Measurements from ENCODE around the gene PRSS27.
"Not testable (repeated sequence)": the region's sequence is repeated elsewhere in the genome, so short reads cannot be mapped to it uniquely, and the experiment has no call there.

PRSS27 gene

GRCh38 chr16:2721634-2722173 is 1.7 kb upstream of the PRSS27 start:
- H3K4me1 ChIP-seq (ENCODE audit: control insufficient read depth, insufficient read depth, low read length, poor library complexity, severe bottlenecking); H3K36me3 ChIP-seq (ENCODE audit: control insufficient read depth, insufficient read depth, low read length); H3K27ac ChIP-seq (ENCODE audit: low read depth, low read length, severe bottlenecking); H3K9me3 ChIP-seq (ENCODE audit: control insufficient read depth, low read length): not testable (repeated sequence)
- 60 to 67% methylated on average over 12 to 13 of the region's 14 CpGs for WGBS, 2 experiments (ENCODE audit: insufficient coverage in 2 of 2)
- peak overlapping the region; percentile 49 for H3K4me3 ChIP-seq (ENCODE audit: extremely low read depth, insufficient read depth, low read length, poor library complexity, severe bottlenecking)

DNA sequence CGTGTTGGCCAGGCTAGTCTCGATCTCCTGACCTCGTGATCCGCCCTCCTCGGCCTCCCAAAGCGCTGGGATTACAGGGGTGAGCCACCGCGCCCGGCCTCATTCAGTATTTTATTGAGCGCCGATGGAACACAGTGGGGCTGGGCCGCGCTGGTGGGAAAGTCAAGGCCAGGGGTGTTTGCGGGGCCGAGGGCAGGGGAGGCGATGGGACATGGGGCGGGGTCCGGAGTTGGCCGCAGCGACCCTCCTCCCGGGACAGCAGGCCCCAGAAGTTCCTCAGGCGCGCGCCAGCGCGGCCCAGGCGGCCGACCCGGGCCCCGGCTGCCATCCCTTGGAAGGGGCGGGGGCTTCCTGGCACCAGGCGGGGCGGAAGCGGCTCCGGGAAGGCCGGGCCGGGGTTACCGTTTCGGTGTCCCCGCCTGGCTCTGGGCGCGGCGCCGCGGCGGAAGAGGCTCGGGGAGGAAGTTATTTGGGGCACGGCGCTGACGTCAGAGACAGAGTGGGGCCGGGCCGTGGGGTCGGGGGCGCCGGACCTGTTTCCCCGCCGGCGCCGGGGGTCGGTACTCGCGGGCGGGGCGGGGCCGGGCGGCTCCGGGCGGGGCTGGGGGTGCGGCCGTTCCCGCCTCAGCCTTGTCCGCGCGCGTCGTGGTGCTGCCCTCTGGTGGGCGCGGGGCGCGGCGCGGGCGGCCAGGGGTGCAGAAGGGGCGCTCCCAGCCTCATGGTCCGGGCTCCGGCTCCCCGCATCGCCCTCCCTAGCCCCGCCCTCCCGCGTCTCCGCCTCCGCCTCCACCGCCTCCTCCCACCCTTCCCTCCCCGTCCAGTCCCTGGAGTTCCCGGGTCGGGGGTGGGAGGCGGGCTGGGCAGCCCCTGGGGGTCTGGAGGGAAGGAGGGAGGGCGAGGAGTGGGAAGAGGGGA is 952 bp upstream of the PRSS27 start:
- no peaks in the 10 kb centered on the region for H3K9me3 ChIP-seq (ENCODE audit: control insufficient read depth, low read length)
- peaks cover 3% of the 10 kb centered on the region for H3K4me1 ChIP-seq (ENCODE audit: control insufficient read depth, insufficient read depth, low read length, poor library complexity, severe bottlenecking)
- peak overlapping the region; percentile 57 for H3K27ac ChIP-seq (ENCODE audit: low read depth, low read length, severe bottlenecking)
- H3K36me3 ChIP-seq (ENCODE audit: control insufficient read depth, insufficient read depth, low read length) = no peaks in the 10 kb centered on the region
- WGBS, 2 experiments (ENCODE audit: insufficient coverage in 2 of 2) = 3% methylated on average over 47 to 69 of the region's 99 CpGs
- H3K4me3 ChIP-seq (ENCODE audit: extremely low read depth, insufficient read depth, low read length, poor library complexity, severe bottlenecking) = peak overlapping the region; percentile 49

- 93 to 94% methylated on average over 10 to 15 of the region's 16 CpGs for WGBS, 2 experiments (ENCODE audit: insufficient coverage in 2 of 2)
These were observed 528 bp downstream of the PRSS27 start for GRCh38 chr16:2719328-2720063.

DNA sequence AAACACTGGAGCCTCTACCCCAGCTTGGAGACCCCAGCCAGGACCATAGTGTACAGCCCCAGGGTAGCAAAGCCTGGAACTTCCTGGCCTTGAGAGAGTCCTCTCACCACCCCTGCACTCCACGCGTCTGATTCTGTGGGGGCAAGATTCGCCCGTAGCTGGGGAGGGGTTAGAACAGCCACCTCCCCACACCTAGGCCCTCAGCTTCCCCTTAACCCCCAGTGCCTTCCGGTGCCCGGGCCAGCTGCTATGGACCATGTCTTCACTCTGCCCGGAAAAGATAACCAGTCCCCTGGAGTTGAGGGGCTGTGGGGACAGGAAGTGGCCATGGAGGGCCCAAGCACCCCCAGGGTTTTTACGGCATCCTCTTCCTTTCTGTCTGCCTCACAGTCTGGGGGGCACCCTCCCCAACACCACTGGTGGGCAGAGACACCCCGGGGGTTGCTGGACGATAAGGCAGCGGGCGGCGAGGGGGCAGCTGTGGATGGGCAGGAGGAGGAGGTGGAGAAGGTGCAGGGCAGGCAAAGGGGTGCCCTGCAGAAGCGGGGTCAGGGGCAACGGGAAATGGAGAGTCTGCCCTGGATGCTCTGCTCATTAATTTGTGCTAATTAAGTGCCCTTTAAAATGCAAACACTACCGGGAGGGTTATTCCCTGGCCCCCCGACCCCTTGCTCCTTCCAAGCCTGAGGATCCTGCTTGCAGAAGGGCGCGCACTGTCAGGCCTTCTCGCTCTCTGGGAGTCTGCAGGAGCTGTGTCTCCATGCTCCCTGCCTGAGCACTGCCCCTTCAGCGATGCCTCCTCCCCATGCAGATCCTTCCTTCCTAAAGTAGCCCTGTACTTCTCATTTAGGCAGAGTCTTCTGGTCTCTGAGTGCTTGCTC is 2.4 kb downstream of the PRSS27 start:
- Histone ChIP-seq H3K4me1 (ENCODE audit: control insufficient read depth, insufficient read depth, low read length, poor library complexity, severe bottlenecking) (peaks cover 3% of the 10 kb centered on the region), H3K9me3 (ENCODE audit: control insufficient read depth, low read length) (no peaks in the 10 kb centered on the region), H3K27ac (ENCODE audit: low read depth, low read length, severe bottlenecking) (no peak overlapping the region), H3K4me3 (ENCODE audit: extremely low read depth, insufficient read depth, low read length, poor library complexity, severe bottlenecking) (no peak overlapping the region), H3K36me3 (ENCODE audit: control insufficient read depth, insufficient read depth, low read length) (no peaks in the 10 kb centered on the region)
- 81 to 96% methylated on average over 9 to 16 of the region's 21 CpGs for WGBS, 2 experiments (ENCODE audit: insufficient coverage in 2 of 2)

More at GRCh38 chr16:2719328-2720063, 528 bp downstream of the PRSS27 start:
- no peaks in the 10 kb centered on the region for H3K36me3 ChIP-seq (ENCODE audit: control insufficient read depth, insufficient read depth, low read length)
- peaks cover 3% of the 10 kb centered on the region for H3K4me1 ChIP-seq (ENCODE audit: control insufficient read depth, insufficient read depth, low read length, poor library complexity, severe bottlenecking)
- H3K27ac ChIP-seq (ENCODE audit: low read depth, low read length, severe bottlenecking) = no peak overlapping the region
- no peak overlapping the region for H3K4me3 ChIP-seq (ENCODE audit: extremely low read depth, insufficient read depth, low read length, poor library complexity, severe bottlenecking)
- H3K9me3 ChIP-seq (ENCODE audit: control insufficient read depth, low read length) = no peaks in the 10 kb centered on the region

- H3K4me3 ChIP-seq (ENCODE audit: extremely low read depth, insufficient read depth, low read length, poor library complexity, severe bottlenecking) = no peak overlapping the region
- peaks cover 3% of the 10 kb centered on the region for H3K4me1 ChIP-seq (ENCODE audit: control insufficient read depth, insufficient read depth, low read length, poor library complexity, severe bottlenecking)
- 86 to 91% methylated on average over 3 to 6 of the region's 10 CpGs for WGBS, 2 experiments (ENCODE audit: insufficient coverage in 2 of 2)
- no peaks in the 10 kb centered on the region for H3K9me3 ChIP-seq (ENCODE audit: control insufficient read depth, low read length)
- no peak overlapping the region for H3K27ac ChIP-seq (ENCODE audit: low read depth, low read length, severe bottlenecking)
- H3K36me3 ChIP-seq (ENCODE audit: control insufficient read depth, insufficient read depth, low read length) = no peaks in the 10 kb centered on the region
These were observed 3.1 kb downstream of the PRSS27 start for GRCh38 chr16:2716948-2717347.

DNA sequence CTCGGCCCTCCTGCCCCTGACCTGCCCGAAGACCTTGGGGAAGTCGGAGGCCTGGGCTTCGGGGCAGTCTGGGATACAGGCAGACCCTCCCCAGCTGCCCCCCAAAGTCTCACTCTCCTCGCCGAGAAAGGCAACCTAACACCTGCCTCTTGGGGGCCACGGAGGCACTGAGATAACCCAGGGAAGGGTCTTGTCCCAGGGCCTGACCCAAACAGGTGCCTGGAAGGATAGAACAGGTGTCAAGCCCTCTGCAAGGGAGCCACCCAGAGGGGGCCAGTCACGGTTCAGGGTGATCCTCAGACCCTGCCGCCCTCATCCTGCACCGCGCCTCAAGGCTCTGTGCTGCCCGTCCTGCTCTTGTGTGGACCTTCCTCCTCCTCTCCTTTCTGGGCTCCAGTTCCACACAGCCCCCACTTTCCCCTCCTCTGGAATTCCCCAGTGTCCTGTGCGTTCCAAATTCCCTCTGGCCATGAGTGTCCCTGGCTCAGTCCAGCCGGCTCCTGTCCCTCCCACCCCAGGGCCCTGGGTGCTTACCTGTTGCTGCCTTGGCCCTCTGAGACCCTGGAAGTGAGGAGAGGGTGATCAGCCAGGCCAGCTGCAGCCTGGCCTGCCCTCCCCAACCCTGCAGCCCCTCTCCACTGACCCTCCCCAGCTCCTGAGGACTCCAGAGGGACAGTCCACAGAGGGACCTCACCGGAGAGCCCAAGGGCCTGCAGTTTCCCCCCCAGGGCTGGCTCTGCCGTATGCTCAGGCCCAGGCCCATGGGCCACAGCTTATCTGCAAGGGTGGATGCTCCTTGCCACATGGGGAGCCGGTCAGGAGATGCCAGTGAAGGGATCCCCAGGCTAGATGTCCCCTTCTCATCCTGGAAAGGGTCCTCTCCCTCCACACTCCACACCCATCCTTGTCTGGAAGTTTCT is 3.8 kb downstream of the PRSS27 start:
- no peak overlapping the region for H3K27ac ChIP-seq (ENCODE audit: low read depth, low read length, severe bottlenecking)
- WGBS, 2 experiments (ENCODE audit: insufficient coverage in 2 of 2) = 81 to 82% methylated on average over 12 to 15 of the region's 17 CpGs
- H3K4me3 ChIP-seq (ENCODE audit: extremely low read depth, insufficient read depth, low read length, poor library complexity, severe bottlenecking) = no peak overlapping the region

DNA sequence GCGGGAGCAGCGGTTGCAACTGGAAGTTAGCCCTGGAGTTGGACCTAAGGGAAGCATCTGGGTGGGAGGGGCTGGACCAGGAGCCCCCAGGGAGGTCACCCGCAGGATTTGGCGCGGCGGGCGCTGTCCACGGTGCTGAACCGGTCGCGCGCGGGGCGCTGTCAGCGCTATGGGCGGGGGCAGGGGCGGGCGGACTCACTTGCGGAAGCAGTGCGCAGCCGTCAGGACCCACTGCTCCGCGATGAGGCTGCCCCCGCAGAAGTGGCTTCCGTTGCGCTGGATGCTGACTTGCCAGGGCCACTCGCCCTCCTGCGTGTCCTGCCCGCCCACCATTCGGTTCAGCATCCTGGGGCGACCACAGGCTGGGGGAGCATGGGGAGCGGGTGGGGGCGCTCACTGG is 4.5 kb downstream of the PRSS27 start:
- Histone ChIP-seq H3K27ac (ENCODE audit: low read depth, low read length, severe bottlenecking) (no peak overlapping the region), H3K4me3 (ENCODE audit: extremely low read depth, insufficient read depth, low read length, poor library complexity, severe bottlenecking) (no peak overlapping the region), H3K9me3 (ENCODE audit: control insufficient read depth, low read length) (no peaks in the 10 kb centered on the region), H3K36me3 (ENCODE audit: control insufficient read depth, insufficient read depth, low read length) (no peaks in the 10 kb centered on the region), H3K4me1 (ENCODE audit: control insufficient read depth, insufficient read depth, low read length, poor library complexity, severe bottlenecking) (peaks cover 3% of the 10 kb centered on the region)
- WGBS, 2 experiments (ENCODE audit: insufficient coverage in 2 of 2) = 13 to 17% methylated on average over 31 to 33 of the region's 33 CpGs

More for the DNA sequence above, 3.8 kb downstream of the PRSS27 start:
- no peaks in the 10 kb centered on the region for H3K9me3 ChIP-seq (ENCODE audit: control insufficient read depth, low read length)
- H3K36me3 ChIP-seq (ENCODE audit: control insufficient read depth, insufficient read depth, low read length) = no peaks in the 10 kb centered on the region
- peaks cover 3% of the 10 kb centered on the region for H3K4me1 ChIP-seq (ENCODE audit: control insufficient read depth, insufficient read depth, low read length, poor library complexity, severe bottlenecking)

- no peaks in the 10 kb centered on the region for H3K9me3 ChIP-seq (ENCODE audit: control insufficient read depth, low read length)
- no peak overlapping the region for H3K4me3 ChIP-seq (ENCODE audit: extremely low read depth, insufficient read depth, low read length, poor library complexity, severe bottlenecking)
- H3K36me3 ChIP-seq (ENCODE audit: control insufficient read depth, insufficient read depth, low read length) = no peaks in the 10 kb centered on the region
- WGBS, 2 experiments (ENCODE audit: insufficient coverage in 2 of 2) = 47 to 76% methylated on average over 4 to 9 of the region's 9 CpGs
- peaks cover 3% of the 10 kb centered on the region for H3K4me1 ChIP-seq (ENCODE audit: control insufficient read depth, insufficient read depth, low read length, poor library complexity, severe bottlenecking)
- H3K27ac ChIP-seq (ENCODE audit: low read depth, low read length, severe bottlenecking) = no peak overlapping the region
These were observed 5.0 kb downstream of the PRSS27 start for GRCh38 chr16:2715064-2715463.

DNA sequence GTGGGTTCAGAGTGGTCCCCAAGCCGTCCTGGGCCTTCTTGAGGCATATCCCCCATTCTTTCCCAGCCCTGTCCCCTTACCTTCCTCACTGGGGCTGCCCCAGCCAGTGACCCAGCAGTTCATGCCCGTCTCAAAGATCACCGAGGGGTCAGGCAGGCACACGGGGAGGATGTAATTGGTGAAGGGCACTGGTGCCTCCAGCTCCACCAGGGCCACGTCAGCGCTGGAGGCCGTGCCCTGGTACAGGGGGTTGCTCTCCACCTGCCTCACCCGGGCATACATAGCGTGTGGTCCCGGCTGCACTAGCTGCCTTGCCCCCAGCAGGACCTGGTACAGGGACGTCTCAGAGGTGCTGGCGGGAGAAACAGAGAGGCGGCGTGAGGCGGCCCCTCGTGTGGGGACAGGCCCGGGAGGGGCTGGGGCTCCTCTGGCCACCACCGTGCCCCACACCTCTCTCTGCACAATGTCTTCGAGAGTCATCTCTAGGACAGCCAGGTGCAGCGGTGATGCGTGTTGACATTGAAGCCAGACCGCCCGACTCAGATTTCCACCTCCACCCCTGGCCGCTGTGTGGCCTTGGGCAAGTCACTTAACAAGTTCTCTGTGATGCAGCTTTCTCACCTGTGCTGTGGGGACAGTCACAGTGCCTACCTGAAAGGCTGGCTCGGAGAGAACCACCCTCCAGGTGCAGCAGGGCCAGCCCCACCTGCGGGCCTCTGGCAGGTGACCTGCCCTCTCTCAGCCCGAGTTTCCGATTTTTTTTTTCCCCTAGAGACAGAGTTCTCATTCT is 5.8 kb downstream of the PRSS27 start:
- Histone ChIP-seq H3K9me3 (ENCODE audit: control insufficient read depth, low read length) (no peaks in the 10 kb centered on the region), H3K4me3 (ENCODE audit: extremely low read depth, insufficient read depth, low read length, poor library complexity, severe bottlenecking) (no peak overlapping the region), H3K4me1 (ENCODE audit: control insufficient read depth, insufficient read depth, low read length, poor library complexity, severe bottlenecking) (no peaks in the 10 kb centered on the region), H3K36me3 (ENCODE audit: control insufficient read depth, insufficient read depth, low read length) (peaks cover 4% of the 10 kb centered on the region), H3K27ac (ENCODE audit: low read depth, low read length, severe bottlenecking) (no peak overlapping the region)
- WGBS, 2 experiments (ENCODE audit: insufficient coverage in 2 of 2) = 89 to 92% methylated on average over 23 to 26 of the region's 28 CpGs
